Transverse colon (tissue), 4 donors: ENCODE data around the gene PDK2. TPM values are rescaled to one million over a fixed set of nuclear protein-coding genes. Genes with fewer than 3 reads are reported as not detected.

Source experiments
- DNase-seq: peaks from one replicate; pipeline ENCODE4 v3.0.0-alpha.2; 2019
- H3K27ac ChIP-seq, 4 donors: fragments of 200-600 bp; sonication (generic); 2 replicates each; pipeline ENCODE4 v1.5.1; 2016 to 2018; ENCODE audit warnings: inconsistent platforms in 4 of 4
- H3K27me3 ChIP-seq: fragments of 200-600 bp; sonication (generic); 2 replicates; pipeline ENCODE4 v1.5.1; 2017; ENCODE audit warnings: inconsistent platforms
- H3K36me3 ChIP-seq, 4 donors: fragments of 200-600 bp; sonication (generic); 2 replicates each; pipeline ENCODE4 v1.5.1; 2017 to 2019; ENCODE audit warnings: inconsistent platforms in 4 of 4
- H3K4me1 ChIP-seq, 4 donors: fragments of 200-600 bp; sonication (generic); 2 replicates each; pipeline ENCODE4 v1.5.1; 2017 to 2020; ENCODE audit warnings: inconsistent platforms in 4 of 4
- H3K4me3 ChIP-seq, 4 donors: fragments of 200-600 bp; sonication (generic); 1 replicate in 1 of 4; 2 replicates in 3 of 4; pipeline versions ENCODE4 v1.5.1 to v1.6.1; 2017 to 2019; ENCODE audit warnings: inconsistent platforms in 4 of 4
- H3K9me3 ChIP-seq, 2 donors: fragments of 200-600 bp; sonication (generic); 2 replicates each; pipeline ENCODE4 v1.5.1; 2017 to 2019; ENCODE audit warnings: inconsistent platforms in 2 of 2
- EP300 ChIP-seq: sonication (generic); formaldehyde crosslinking; IDR thresholded peaks from one replicate; pipeline ENCODE4 v1.6.1; 2017; ENCODE audit warnings: antibody characterized with exemption, low read depth
- POLR2A ChIP-seq: fragments of 450-650 bp; IDR thresholded peaks from one replicate; pipeline ENCODE4 v1.6.1; 2016; ENCODE audit warnings: antibody characterized with exemption, mild to moderate bottlenecking, moderate library complexity
- POLR2AphosphoS5 ChIP-seq, 3 donors: sonication (generic); formaldehyde crosslinking; IDR thresholded peaks; one replicate each; pipeline ENCODE4 v1.6.1; 2016; ENCODE audit warnings: antibody characterized with exemption in 3 of 3
- WGBS, 2 donors: methylation state at CpG; one replicate each; pipeline ENCODE4 v1.1.5; 2018; ENCODE audit warnings: low coverage in 1 of 2; 5-methylcytosine and 5-hydroxymethylcytosine counted together
- in situ Hi-C, 4 donors: fragments of 200-750 bp; cut with MboI; loops; one replicate each; pipeline versions ENCODE4 v1.15.0 to v1.15.1; 2017; ENCODE audit warnings: low sequenced_read_pairs in 3 of 4, low pct_ligation_motif_present in 1 of 4, low pct_unique_long_range_greater_than_20kb in 1 of 4
- intact Hi-C: fragments of 100-400 bp; cut with DNase I; formaldehyde crosslinking; loops from one replicate; pipeline ENCODE4 v1.15.1; 2023; ENCODE audit warnings: low total_unique reads
- total RNA-seq, 4 donors: library from RNA; depleted of rRNA; stranded (reverse); fragments of >200 nt; gene quantifications; one replicate each; pipeline ENCODE4 v1.1.0, GENCODE V29; 2016
- TF ChIP-seq, protein P1 (sequence below), 5 experiments: fragments of 200-600 bp in 3 of 5; fragments of 450-650 bp in 2 of 5; sonication (generic) in 3 of 5; IDR thresholded peaks; 1 replicate in 2 of 5; 2 replicates in 3 of 5; pipeline ENCODE4 v1.5.1; 2016 to 2017; ENCODE audit warnings: antibody characterized with exemption in 5 of 5, inconsistent platforms in 3 of 5, mild to moderate bottlenecking in 2 of 5, moderate library complexity in 1 of 5

PDK2 gene
- total RNA-seq, 4 donors from 2014 or later: 84.6 to 292 (median 136) TPM

DNA sequence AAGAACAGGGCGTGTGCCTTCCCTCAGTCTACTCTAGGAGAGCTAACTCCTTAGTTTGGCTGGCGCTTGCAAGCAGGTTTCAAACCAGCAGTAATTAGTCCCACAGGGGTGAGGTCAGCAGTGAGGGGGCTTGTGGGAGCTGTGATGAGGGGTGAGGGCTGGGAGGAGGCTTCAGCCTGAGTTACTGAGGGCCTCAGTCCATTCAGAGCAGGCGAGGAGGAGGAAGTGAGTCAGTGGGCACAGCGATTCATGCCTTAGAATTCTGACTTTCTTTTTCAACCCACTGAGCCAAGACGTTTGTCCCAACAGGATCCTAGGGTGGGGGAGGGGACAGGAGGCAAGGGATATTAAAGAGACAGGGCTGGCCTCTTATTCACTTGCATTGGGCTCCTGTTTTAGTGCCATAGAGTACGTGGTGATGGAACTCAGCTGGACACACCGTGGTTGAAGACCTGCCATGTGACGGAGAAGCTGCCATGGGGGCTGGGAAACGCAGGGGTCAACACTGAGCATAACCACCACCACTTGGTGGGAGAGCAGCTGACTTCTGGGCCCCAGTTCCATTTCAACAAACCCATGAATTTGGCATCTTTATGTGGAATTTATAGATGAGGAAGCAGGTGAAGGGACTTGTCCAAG, 47.5 kb upstream of the PDK2 start:
- WGBS, 2 donors: 69 to 75% methylated on average over 4 to 9 of the region's 9 CpGs
- DNase-seq: no peak
- Histone ChIP-seq H3K4me3 (no peak overlapping the region), H3K27me3 (no peaks in the 10 kb centered on the region), H3K4me1 (peaks cover 0 to 21% (median under 1%) of the 10 kb centered on the region in 4 donors), H3K9me3 (no peaks in the 10 kb centered on the region), H3K36me3 (no peaks in the 10 kb centered on the region), H3K27ac (no peak overlapping the region)
- intact Hi-C loops (no loop called here), in situ Hi-C loops (no loop called here)
- TF ChIP-seq EP300: no peak
- TF ChIP-seq POLR2AphosphoS5 (IDR thresholded peaks at IDR 0.05): no peak
- TF ChIP-seq POLR2A: no peak
- TF ChIP-seq, protein P1, sequence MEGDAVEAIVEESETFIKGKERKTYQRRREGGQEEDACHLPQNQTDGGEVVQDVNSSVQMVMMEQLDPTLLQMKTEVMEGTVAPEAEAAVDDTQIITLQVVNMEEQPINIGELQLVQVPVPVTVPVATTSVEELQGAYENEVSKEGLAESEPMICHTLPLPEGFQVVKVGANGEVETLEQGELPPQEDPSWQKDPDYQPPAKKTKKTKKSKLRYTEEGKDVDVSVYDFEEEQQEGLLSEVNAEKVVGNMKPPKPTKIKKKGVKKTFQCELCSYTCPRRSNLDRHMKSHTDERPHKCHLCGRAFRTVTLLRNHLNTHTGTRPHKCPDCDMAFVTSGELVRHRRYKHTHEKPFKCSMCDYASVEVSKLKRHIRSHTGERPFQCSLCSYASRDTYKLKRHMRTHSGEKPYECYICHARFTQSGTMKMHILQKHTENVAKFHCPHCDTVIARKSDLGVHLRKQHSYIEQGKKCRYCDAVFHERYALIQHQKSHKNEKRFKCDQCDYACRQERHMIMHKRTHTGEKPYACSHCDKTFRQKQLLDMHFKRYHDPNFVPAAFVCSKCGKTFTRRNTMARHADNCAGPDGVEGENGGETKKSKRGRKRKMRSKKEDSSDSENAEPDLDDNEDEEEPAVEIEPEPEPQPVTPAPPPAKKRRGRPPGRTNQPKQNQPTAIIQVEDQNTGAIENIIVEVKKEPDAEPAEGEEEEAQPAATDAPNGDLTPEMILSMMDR (IDR thresholded peaks at IDR 0.05): no peak

GRCh38 chr17:50048146-50048720, 46.9 kb upstream of the PDK2 start:
- no peak overlapping the region for H3K4me3 ChIP-seq
- H3K4me1 ChIP-seq: peaks cover 0 to 23% (median 2%) of the 10 kb centered on the region in 4 donors
- H3K9me3 ChIP-seq: no peaks in the 10 kb centered on the region
- in situ Hi-C loops (no loop called here), intact Hi-C loops (no loop called here)
- no peaks in the 10 kb centered on the region for H3K27me3 ChIP-seq
- WGBS, 2 donors: 89 to 91% methylated on average over 14 to 17 of the region's 17 CpGs
- H3K27ac ChIP-seq: no peak overlapping the region
- no peaks in the 10 kb centered on the region for H3K36me3 ChIP-seq
- DNase-seq: no peak
- TF ChIP-seq, protein P1 (IDR thresholded peaks at IDR 0.05): no peak
- TF ChIP-seq POLR2A (no peak), POLR2AphosphoS5 (IDR thresholded peaks at IDR 0.05) (no peak), EP300 (no peak)

DNA sequence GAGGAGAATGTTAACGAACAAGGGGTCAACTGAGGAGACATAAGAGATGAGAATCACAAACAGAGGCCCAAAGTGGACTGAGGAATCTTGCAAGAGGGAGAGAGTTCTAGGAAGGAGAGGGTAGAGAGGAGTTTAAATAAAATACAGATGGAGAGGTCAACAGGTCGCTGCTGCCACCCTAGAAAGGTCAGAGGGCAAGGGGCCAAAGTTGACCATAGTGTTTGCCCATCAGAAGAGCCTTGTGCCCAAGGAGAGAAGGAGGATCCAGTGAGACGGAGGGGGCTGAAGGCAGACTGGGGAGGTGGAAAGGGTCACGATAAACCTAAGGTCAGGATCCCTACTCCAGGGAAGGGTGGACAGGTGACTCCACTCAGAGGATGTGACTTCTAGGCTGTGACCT, 46.2 kb upstream of the PDK2 start:
- no peaks in the 10 kb centered on the region for H3K9me3 ChIP-seq
- in situ Hi-C loops: no loop called here
- H3K36me3 ChIP-seq: no peaks in the 10 kb centered on the region
- peaks cover 0 to 29% (median 6%) of the 10 kb centered on the region in 4 donors for H3K4me1 ChIP-seq
- H3K27me3 ChIP-seq: no peaks in the 10 kb centered on the region
- 75 to 80% methylated on average over 2 to 4 of the region's 4 CpGs for WGBS, 2 donors
- H3K4me3 ChIP-seq: no peak overlapping the region
- H3K27ac ChIP-seq: no peak overlapping the region
- intact Hi-C loops: no loop called here
- TF ChIP-seq POLR2AphosphoS5 (IDR thresholded peaks at IDR 0.05) (no peak), POLR2A (no peak), EP300 (no peak)
- TF ChIP-seq, protein P1 (IDR thresholded peaks at IDR 0.05): no peak
- no peak for DNase-seq

- TF ChIP-seq POLR2A: no peak
- no peaks in the 10 kb centered on the region for H3K36me3 ChIP-seq
- no peak for DNase-seq
- WGBS, 2 donors: 80 to 82% methylated on average over 1 to 3 of the region's 3 CpGs
- no peak overlapping the region for H3K27ac ChIP-seq
- H3K4me3 ChIP-seq: no peak overlapping the region
- intact Hi-C loops (no loop called here), in situ Hi-C loops (no loop called here)
- no peaks in the 10 kb centered on the region for H3K9me3 ChIP-seq
- no peaks in the 10 kb centered on the region for H3K27me3 ChIP-seq
- H3K4me1 ChIP-seq: peaks cover 2 to 31% (median 10%) of the 10 kb centered on the region in 4 donors
These were observed 45.5 kb upstream of the PDK2 start for GRCh38 chr17:50049636-50050035.
